DMS79 (cell line): ENCODE data around the gene PARD3B.

Source experiments
- DNase-seq: peaks from one replicate; lab custom pipeline; 2025; lab: John Stamatoyannopoulos, UW

PARD3B gene

DNA sequence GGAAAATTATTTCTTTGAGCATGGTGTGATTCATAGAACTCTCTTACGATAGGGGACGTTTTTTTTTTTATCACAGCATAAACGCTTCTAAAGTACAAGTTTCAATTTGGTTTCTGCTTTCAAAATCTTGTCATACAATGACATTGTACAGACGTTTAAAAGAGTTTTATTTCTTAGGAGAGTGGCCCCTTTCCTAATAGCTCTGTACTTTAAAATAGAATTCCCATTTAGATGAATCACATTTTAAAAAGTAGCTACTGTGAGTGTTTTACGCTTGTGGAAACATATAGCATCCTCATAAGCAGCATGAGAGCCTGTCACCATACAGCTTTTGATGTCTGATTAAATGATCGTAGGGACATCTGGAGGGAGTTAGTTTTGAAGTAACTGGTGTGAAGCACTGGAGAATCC is 510.9 kb downstream of the PARD3B start:
- no peak for DNase-seq

GRCh38 chr2:205058409-205058808 is 513.1 kb downstream of the PARD3B start:
- DNase-seq = no peak

DNA sequence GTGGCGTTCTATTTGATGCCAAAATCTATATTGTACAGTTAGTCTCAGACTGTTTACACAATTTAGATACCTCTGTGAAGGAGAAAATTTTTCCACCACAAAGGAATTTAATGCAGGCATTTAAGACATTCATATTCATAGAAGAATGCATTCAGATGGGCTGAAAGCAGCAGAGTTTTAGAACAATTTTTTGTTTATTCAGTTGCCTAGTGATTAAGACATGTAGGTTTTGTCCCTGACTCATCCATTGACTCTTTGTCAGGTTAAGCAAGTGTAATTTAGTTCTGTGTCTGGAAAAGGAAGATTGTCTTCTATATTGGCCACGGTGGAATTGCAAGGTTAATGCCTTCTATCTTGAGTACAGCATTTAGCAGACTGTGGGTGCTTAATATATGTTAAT is 515.0 kb downstream of the PARD3B start:
- no peak for DNase-seq

DNA sequence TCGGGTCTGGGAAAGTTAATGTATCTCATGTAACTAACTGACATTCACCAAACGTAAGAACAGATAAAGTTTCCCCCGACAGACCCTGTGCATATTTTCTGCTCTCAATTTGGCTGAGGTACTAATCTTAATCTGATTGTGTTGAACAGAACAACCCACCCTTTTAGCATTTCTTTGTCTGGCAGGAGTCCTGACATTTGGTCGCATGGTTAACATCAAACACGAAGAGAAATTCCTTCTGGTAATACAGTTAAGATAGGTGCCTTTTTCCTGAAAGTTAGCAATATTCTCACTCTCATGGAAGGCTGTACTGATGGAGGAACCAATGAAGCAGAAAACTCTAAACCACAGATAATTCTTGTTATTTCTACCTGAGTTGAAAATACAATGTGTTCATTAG is 520.8 kb downstream of the PARD3B start:
- no peak for DNase-seq

DNA sequence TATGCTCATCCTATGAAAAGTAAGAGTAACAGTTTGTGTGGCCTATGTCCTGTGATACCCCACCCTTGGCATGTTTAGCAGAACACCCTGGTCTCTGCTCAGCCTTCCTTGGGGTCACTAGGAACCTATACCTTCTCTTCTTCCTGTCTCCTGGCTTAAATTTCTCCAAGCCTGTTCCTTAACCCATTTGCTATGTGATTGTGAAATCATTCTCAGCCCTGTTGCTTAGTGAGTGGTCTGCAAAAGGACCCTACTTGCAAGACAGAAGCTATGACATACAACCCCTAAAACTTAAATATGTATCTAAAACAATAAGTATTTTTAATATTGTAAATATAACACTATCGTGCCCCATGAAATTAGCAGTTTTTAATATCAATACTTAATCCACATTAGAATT is 524.7 kb downstream of the PARD3B start:
- DNase-seq = no peak

GRCh38 chr2:205070889-205071288 is 525.6 kb downstream of the PARD3B start:
- DNase-seq = no peak

- no peak for DNase-seq
Observed at GRCh38 chr2:205073433-205074020, 528.3 kb downstream of the PARD3B start.

DNA sequence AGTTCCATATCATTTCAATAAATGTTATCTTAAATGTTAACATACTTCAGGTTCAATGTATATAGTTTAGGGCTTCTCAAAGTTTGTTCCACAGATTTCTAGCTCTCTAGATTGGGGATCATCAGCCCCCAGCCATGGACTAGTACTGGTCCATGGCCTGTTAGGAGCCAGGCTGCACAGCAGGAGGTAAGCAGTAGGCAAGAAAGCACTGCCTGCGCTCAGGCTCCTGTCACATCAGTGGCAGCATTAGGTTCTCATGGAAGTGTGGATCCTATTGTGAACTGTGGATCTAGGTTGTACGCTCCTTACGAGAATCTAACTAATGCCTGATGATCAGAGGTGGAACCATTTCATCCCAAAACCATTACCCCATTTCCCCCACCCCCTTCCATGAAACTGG is 531.1 kb downstream of the PARD3B start:
- DNase-seq = no peak

- no peak for DNase-seq
Observed at GRCh38 chr2:205077159-205077558, 531.9 kb downstream of the PARD3B start.

- DNase-seq = no peak
Observed at GRCh38 chr2:205078762-205079161, 533.5 kb downstream of the PARD3B start.

DNA sequence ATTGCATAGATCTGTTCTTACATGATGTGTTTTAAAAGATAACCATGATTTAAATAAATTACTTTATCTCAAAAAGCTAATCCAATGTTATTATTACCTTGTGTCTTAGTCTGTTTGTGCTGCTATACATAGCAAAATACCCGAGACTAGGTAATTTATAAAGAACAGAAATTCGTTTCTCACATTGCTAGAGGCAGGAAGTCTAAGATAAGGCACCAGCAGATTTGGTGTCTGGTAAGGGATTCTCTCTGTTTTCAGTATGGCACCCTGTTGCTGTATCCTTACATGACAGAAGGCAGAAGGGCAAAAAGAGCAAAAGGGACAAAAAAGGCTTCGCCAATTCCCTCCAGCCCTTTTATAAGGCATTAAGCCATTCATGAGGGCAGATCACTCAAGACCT is 533.9 kb downstream of the PARD3B start:
- no peak for DNase-seq

DNA sequence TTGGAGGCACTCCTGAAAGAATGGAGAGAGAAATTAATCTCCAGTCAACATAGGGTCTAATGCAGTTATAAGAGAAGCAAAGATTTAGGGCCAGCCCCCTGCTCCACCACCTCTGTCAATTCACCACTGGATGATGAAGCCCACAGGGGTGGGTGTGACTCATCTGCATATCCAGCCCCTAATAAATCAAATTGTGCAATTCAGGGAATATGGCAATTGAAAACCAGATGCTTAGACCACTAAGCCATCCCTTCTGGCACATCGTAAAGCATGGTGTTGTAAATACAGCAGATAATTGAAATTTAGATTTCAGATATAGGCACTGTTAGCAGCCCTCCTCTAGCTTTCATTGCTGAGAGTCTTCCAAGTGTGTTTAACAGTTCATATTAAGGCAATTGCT is 541.4 kb downstream of the PARD3B start:
- DNase-seq = no peak

GRCh38 chr2:205087862-205088261 is 542.6 kb downstream of the PARD3B start:
- no peak for DNase-seq

- no peak for DNase-seq
Observed at GRCh38 chr2:205089958-205090357, 544.7 kb downstream of the PARD3B start.

DNA sequence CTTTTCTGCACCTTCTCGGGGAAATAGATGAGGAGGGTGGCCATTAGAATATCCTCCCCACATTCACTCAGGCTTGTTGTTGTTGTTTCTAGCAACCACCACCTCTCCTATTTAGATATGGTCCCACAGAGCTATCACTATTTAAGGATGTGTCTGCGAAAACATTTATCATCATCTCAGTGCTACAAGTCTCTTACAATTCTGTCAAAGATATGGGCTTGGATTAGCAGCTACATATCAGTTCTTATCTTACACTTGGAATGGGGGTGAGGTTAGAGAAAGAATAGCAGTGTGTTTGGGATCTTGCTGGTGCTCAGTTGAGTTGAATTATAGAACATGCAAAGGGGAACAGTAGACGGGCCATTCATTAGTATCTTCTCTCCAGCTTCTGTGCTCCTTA is 546.1 kb downstream of the PARD3B start:
- no peak for DNase-seq

DNA sequence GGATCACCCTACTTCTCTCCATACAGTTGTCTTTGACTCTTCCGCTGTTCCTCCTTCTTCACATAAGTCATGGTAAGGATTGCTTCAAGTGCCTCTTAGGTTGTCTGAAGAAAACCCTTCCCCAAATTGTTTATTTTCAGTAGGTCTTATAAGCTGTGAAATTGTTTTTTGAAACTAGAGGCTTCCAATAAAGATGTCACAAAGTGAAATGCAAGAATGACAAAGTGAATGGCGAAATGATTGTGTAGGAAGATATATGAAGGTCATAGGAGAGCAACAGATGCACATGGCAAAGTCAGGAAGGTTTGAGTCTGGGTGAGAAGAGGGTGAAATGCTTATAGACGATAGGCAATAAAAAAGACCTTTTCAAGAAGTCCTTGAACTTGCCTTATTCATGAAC is 548.8 kb downstream of the PARD3B start:
- DNase-seq = no peak

GRCh38 chr2:205103699-205104098 is 558.4 kb downstream of the PARD3B start:
- no peak for DNase-seq

GRCh38 chr2:205107810-205108209 is 562.5 kb downstream of the PARD3B start:
- no peak for DNase-seq

DNA sequence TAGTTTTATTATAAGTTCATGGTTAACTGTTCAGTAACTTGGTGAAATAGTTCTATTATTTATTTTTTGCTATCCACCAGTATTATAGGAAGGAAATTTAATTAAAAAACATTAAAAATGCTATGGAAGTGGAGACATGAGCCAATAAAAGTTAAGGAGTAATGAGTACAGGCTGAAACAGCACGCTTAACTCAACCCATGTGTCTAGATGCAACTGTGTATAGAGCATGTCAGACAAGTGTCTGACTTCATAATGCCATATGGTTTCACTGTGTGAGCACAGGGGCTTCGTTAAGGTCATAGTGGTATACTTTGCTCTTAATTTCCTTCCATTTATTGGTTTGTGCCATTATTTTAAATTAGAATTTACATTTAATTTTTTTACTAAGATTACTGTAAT is 570.2 kb downstream of the PARD3B start:
- no peak for DNase-seq

- no peak for DNase-seq
Observed at GRCh38 chr2:205117125-205117524, 571.9 kb downstream of the PARD3B start.

- no peak for DNase-seq
Observed at GRCh38 chr2:205119136-205119535, 573.9 kb downstream of the PARD3B start.

- no peak for DNase-seq
Observed at GRCh38 chr2:205128726-205129125, 583.5 kb downstream of the PARD3B start.

DNA sequence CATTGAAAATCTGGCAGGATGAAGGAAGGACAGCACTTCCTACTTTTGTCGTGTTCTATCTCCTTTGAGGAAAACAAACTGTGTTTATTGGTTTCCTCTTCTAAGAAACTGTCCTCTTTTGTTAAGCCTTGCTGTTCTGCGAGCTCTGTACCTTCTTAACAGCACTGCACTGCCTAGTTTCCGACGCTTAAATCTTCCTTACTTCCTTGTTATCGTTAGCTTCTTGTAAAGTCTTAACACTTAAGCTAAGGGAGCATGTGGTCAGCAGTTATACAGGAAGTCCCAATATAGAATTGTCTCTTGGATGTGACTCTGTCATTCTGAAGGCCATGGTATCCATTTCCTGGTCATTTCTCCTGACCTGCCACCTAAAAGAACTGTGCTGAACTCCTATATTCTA is 584.3 kb downstream of the PARD3B start:
- no peak for DNase-seq

GRCh38 chr2:205130111-205130829 is 585.0 kb downstream of the PARD3B start:
- no peak for DNase-seq
